PC-9 (cell line): ENCODE data around the gene TTLL1. TPM values are rescaled to one million over a fixed set of nuclear protein-coding genes. Genes with fewer than 3 reads are reported as not detected.

Experiments used
- BruUV-seq: library from RNA; stranded (reverse); fragments of 400-500 nt; replicated peaks from 2 replicates; lab custom pipeline; 2021; lab: Mats Ljungman, UMichigan
- CTCF ChIA-PET: fragments of 300-600 bp; sonication (Branson Sonifier 250); formaldehyde crosslinking; loops from one replicate; lab custom pipeline; 2022; ENCODE audit warnings: antibody characterized with exemption; lab: Charles Lee
- POLR2A ChIA-PET: fragments of 300-600 bp; sonication (Branson Sonifier 250); formaldehyde crosslinking; loops from one replicate; lab custom pipeline; 2022; ENCODE audit warnings: antibody characterized with exemption; ENCODE audit not compliant: unreplicated experiment; lab: Charles Lee
- DNase-seq, 2 experiments: peaks; one replicate each; pipeline versions ENCODE4 v3.0.0 to v3.0.0-alpha.2; 2015 to 2022; ENCODE audit warnings: mixed read lengths in 1 of 2
- H2AFZ ChIP-seq: fragments of 200-600 bp; sonication (generic); 2 replicates; pipeline ENCODE4 v1.8.1; 2017; ENCODE audit warnings: antibody characterized with exemption
- H3F3A ChIP-seq: fragments of 200-600 bp; sonication (generic); 2 replicates; pipeline ENCODE4 v1.8.1; 2017; ENCODE audit warnings: antibody characterized with exemption, mild to moderate bottlenecking, low read depth; ENCODE audit not compliant: insufficient read depth
- H3K27ac ChIP-seq: fragments of 200-600 bp; sonication (generic); 2 replicates; pipeline ENCODE4 v1.6.1; 2016; ENCODE audit warnings: mixed run types
- H3K27me3 ChIP-seq: fragments of 200-600 bp; sonication (generic); 2 replicates; pipeline ENCODE4 v1.6.1; 2016; ENCODE audit warnings: low read depth, mixed run types; ENCODE audit not compliant: insufficient read depth
- H3K36me3 ChIP-seq: fragments of 200-600 bp; sonication (generic); 2 replicates; pipeline ENCODE4 v1.6.1; 2016; ENCODE audit warnings: low read depth, mixed run types
- H3K4me1 ChIP-seq: fragments of 200-600 bp; sonication (generic); replicated peaks from 2 replicates; pipeline ENCODE4 v1.6.1; 2016; ENCODE audit warnings: mixed run types; ENCODE audit not compliant: insufficient read depth
- H3K4me2 ChIP-seq: fragments of 200-600 bp; sonication (generic); 2 replicates; pipeline ENCODE4 v1.6.1; 2017; ENCODE audit warnings: mixed run types
- H3K4me3 ChIP-seq: fragments of 200-600 bp; sonication (generic); 2 replicates; pipeline ENCODE4 v1.6.1; 2016; ENCODE audit warnings: mixed run types
- H3K79me2 ChIP-seq: fragments of 200-600 bp; sonication (generic); 2 replicates; pipeline ENCODE4 v1.6.1; 2017; ENCODE audit warnings: low read depth, mixed run types
- H3K9me2 ChIP-seq: fragments of 200-600 bp; sonication (generic); 2 replicates; pipeline ENCODE4 v1.8.1; 2017; ENCODE audit warnings: mild to moderate bottlenecking; ENCODE audit not compliant: insufficient read depth
- H3K9me3 ChIP-seq: fragments of 200-600 bp; sonication (generic); 2 replicates; pipeline ENCODE4 v1.8.1; 2016; ENCODE audit warnings: low read depth; ENCODE audit not compliant: insufficient read depth
- H4K20me1 ChIP-seq: fragments of 200-600 bp; sonication (generic); 2 replicates; pipeline ENCODE4 v1.8.1; 2017; ENCODE audit not compliant: insufficient read depth
- EZH2 ChIP-seq: fragments of 200-600 bp; sonication (generic); IDR thresholded peaks from 2 replicates; pipeline ENCODE4 v1.8.0; 2017; ENCODE audit warnings: antibody characterized with exemption, low read depth
- intact Hi-C: fragments of 100-400 bp; cut with micrococcal nuclease; formaldehyde crosslinking; loops from one replicate; pipeline ENCODE4 v1.10.0; 2022; ENCODE audit not compliant: unreplicated experiment
- total RNA-seq: library from RNA; stranded (reverse); gene quantifications from 2 replicates; pipeline ENCODE4 v1.2.3, GENCODE V29; 2021
- TF ChIP-seq, protein P1 (sequence below): fragments of 200-600 bp; sonication (generic); conservative IDR thresholded peaks from 2 replicates; pipeline ENCODE4 v1.6.1; 2017; ENCODE audit warnings: mixed run types, antibody characterized with exemption, mild to moderate bottlenecking, moderate library complexity

Gene TTLL1
- total RNA-seq, 1 experiment from 2014 or later, result 7.8 TPM

DNA sequence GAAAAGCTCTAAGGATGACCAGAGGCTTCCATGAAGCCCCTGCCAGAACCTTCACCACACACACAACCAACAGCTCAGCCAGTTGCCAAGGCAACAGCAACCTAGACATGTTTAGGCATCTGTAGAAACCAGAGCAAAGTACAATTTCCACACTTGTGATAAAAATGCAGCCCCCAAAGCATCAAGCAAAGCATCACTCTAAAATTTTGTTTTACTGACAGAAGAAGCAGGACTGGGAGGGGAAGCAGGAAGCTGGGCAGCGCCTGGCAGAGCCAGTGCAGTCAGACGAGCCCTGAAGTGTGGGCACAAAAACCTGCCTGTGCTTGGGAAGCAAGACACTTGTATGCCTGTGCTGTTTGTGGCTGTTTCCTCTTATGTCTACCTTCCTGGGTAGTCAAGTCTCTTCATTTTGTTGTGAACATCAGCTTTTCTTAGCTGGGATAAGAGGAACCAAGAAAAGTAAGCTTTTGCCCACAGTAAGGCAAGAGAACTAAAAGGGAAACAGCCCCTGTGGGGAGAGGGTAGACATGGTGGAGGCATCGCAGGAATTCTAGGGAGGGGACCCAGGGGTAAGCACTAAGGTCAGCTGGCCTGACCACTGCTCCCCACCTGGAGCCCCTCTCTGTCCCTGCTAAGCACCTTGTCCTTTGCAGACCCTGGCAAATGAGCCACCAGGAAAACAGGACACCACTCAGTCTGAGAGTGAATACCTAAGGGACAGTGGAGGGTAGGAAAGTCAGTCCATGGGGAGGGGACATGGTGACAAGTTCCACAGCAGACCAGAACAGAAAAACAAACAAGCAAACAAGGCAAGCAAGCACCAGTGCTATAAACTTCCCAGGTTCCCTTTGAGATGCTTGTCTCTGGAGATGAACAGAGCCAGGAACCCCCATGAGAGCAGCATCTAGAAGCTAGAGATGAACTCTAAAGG lies 87.7 kb downstream of the TTLL1 start:
- Histone ChIP-seq H3F3A (peaks cover 37% of the 10 kb centered on the region), H4K20me1 (no peaks in the 10 kb centered on the region), H3K27ac (peak overlapping the region; percentile 98), H3K27me3 (no peaks in the 10 kb centered on the region), H3K4me1 (peaks cover 78% of the 10 kb centered on the region), H3K4me2 (peak overlapping the region; percentile 70), H3K4me3 (peak overlapping the region; percentile 24; the same call in 1 of the 2 replicates), H3K36me3 (no peaks in the 10 kb centered on the region), H3K9me3 (no peaks in the 10 kb centered on the region), H2AFZ (no peak overlapping the region), H3K79me2 (peaks cover 98% of the 10 kb centered on the region), H3K9me2 (no peaks in the 10 kb centered on the region)
- no peak for TF ChIP-seq EZH2
- TF ChIP-seq, protein P1, sequence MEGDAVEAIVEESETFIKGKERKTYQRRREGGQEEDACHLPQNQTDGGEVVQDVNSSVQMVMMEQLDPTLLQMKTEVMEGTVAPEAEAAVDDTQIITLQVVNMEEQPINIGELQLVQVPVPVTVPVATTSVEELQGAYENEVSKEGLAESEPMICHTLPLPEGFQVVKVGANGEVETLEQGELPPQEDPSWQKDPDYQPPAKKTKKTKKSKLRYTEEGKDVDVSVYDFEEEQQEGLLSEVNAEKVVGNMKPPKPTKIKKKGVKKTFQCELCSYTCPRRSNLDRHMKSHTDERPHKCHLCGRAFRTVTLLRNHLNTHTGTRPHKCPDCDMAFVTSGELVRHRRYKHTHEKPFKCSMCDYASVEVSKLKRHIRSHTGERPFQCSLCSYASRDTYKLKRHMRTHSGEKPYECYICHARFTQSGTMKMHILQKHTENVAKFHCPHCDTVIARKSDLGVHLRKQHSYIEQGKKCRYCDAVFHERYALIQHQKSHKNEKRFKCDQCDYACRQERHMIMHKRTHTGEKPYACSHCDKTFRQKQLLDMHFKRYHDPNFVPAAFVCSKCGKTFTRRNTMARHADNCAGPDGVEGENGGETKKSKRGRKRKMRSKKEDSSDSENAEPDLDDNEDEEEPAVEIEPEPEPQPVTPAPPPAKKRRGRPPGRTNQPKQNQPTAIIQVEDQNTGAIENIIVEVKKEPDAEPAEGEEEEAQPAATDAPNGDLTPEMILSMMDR, result no peak
- no peak for DNase-seq
- intact Hi-C loops, result no loop called here
- ChIA-PET CTCF (interaction anchor here (0.5 to 0.6 kb wide), 2 partner anchors 12 to 97 kb away, joined by 3 to 4 read pairs; no protein-coding TSS in a partner anchor), POLR2A (no interaction called here)
- BruUV-seq, result TSS peak; percentile 19

DNA sequence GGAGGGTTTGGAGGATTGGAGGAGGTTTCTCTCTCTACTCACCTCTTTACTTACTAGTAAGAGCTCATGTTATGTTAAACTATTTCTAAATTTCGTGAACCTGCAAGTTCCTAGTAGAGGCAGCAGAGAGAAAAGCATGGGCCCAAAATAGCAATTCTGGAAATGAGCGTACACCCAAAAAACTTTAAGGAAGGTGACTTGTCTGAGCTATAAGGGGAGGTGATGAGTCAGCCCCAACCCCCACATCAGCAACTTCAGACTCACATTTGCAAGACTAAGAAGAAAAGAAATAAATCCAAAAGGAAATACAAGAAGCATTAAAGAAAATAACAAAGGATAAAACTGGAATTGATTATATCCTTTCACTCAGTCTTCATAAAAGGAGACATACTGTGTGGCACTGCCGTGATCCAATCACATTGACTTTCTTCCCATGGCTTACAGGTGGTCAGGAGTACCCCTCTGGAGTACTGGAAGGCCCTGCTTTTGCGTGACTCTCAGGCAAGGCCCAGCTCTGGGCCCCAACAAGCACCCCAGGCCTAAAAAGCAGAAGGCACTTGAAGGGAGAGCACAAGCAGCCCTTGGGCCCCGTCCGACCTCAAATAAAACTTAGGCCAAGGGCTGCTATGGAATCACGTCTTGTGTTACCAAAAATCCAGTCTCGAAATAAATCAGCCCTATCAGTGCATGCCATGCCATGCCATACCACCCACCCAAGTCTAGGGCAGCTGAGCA lies 88.6 kb downstream of the TTLL1 start:
- 0 out of 2 replicates have a peak overlapping the region, but pooled peaks have one; percentile 9 for H3K27ac ChIP-seq
- no peaks in the 10 kb centered on the region for H3K36me3 ChIP-seq
- H3K9me3 ChIP-seq, result no peaks in the 10 kb centered on the region
- peaks cover 98% of the 10 kb centered on the region for H3K79me2 ChIP-seq
- DNase-seq, result no peak
- H3F3A ChIP-seq, result peaks cover 47% of the 10 kb centered on the region
- TF ChIP-seq, protein P1, result no peak
- no peak for TF ChIP-seq EZH2
- no peaks in the 10 kb centered on the region for H4K20me1 ChIP-seq
- ChIA-PET POLR2A (interaction anchor here (0.8 kb wide), 1 partner anchor 937 kb away, joined by 6 read pairs; no protein-coding TSS in a partner anchor), CTCF (no interaction called here)
- no peaks in the 10 kb centered on the region for H3K27me3 ChIP-seq
- H3K4me1 ChIP-seq, result peaks cover 85% of the 10 kb centered on the region
- intact Hi-C loops, result no loop called here
- H3K4me2 ChIP-seq, result peak overlapping the region; percentile 70
- no peaks in the 10 kb centered on the region for H3K9me2 ChIP-seq
- H2AFZ ChIP-seq, result no peak overlapping the region
- no TSS peak for BruUV-seq
- no peak overlapping the region for H3K4me3 ChIP-seq

DNA sequence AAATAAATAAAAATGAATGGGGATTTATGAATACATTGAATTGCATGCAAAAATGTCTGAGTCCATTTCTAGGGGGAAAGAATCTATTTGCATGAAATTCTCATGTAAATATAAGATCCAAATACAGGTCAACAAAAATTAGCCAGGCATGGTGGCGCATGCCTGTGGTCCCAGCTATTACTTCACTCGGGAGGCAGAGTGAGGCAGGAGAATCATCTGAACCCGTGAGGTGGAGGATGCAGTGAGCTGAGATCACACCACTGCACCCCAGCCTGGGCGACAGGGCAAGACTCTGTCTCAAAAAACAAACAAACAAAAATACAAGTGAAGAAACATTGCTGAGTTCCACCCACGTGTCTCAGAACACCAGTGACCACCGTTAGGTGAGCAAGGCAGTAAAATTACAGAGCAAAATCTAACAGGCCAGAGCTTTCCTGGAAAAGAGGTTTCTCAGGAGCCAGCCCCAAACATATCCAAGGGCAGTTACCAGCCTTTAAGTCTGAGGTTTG lies 91.6 kb downstream of the TTLL1 start:
- no peak for DNase-seq
- Histone ChIP-seq H3K36me3 (no peaks in the 10 kb centered on the region), H3K9me3 (no peaks in the 10 kb centered on the region), H3K79me2 (peaks cover 94% of the 10 kb centered on the region), H3K27ac (peak overlapping the region; percentile 46), H3K4me2 (no peak overlapping the region), H3K27me3 (no peaks in the 10 kb centered on the region), H4K20me1 (no peaks in the 10 kb centered on the region), H3K4me3 (no peak overlapping the region), H3F3A (peaks cover 58% of the 10 kb centered on the region), H3K4me1 (peaks cover 84% of the 10 kb centered on the region), H3K9me2 (no peaks in the 10 kb centered on the region), H2AFZ (no peak overlapping the region)
- no peak for TF ChIP-seq EZH2
- TF ChIP-seq, protein P1, result no peak
- intact Hi-C loops, result loop anchor here (10.0 kb wide), 1 partner anchor 127 kb away; no protein-coding TSS in a partner anchor
- CTCF ChIA-PET, result interaction anchor here (0.6 kb wide), 1 partner anchor 188 kb away, joined by 6 read pairs; no protein-coding TSS in a partner anchor
- POLR2A ChIA-PET, result no interaction called here
- no TSS peak for BruUV-seq
